Spleen (tissue), 7 donors: ENCODE data around the gene RERE.

Source experiments
- POLR2A ChIP-seq, 3 donors: fragments of 450-650 bp; IDR thresholded peaks; one replicate each; pipeline ENCODE4 v1.5.1; 2017; ENCODE audit warnings: antibody characterized with exemption in 3 of 3, mild to moderate bottlenecking in 1 of 3
- POLR2AphosphoS5 ChIP-seq, 3 donors: sonication (generic); formaldehyde crosslinking; IDR thresholded peaks; one replicate each; pipeline ENCODE4 v1.5.1; 2017; ENCODE audit warnings: antibody characterized with exemption in 3 of 3
- TF ChIP-seq, protein P1 (sequence below), 11 experiments: fragments of 200-600 bp in 7 of 11; fragments of 450-650 bp in 4 of 11; sonication (generic) in 4 of 11; IDR thresholded peaks in 8 of 11; conservative IDR thresholded peaks in 3 of 11; 1 replicate in 7 of 11; 2 replicates in 4 of 11; pipeline versions ENCODE4 v1.4.0 to v1.8.0; 2016 to 2021; ENCODE audit warnings: antibody characterized with exemption in 11 of 11, inconsistent platforms in 4 of 11, mild to moderate bottlenecking in 1 of 11
- donor health status: DM: no; HTN: no; CAD: no; lungs with moderate emphysema.
- donor health status: DM: no; HTN: no; CAD: no.
- donor health status: DM: no; HTN: no; CAD: no.

DNA sequence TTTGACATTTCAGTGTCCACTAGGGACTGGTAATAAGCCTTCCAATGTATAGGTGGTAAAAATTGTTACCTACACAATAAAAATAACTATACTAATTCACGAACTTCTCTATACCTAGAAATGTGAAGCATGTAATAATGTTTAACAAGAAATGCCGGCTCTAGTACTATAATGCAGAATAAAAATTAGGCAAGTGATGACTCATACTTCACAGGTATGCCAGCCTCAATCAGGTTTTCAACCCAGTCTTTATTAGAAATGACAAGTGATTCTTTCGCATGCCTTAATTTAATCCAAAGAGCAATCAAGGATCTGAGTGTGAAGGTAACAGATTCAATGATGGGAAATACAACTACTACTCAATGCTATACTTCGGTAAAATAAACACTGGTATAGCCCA, 134.9 kb downstream of the RERE start:
- TF ChIP-seq, protein P1, sequence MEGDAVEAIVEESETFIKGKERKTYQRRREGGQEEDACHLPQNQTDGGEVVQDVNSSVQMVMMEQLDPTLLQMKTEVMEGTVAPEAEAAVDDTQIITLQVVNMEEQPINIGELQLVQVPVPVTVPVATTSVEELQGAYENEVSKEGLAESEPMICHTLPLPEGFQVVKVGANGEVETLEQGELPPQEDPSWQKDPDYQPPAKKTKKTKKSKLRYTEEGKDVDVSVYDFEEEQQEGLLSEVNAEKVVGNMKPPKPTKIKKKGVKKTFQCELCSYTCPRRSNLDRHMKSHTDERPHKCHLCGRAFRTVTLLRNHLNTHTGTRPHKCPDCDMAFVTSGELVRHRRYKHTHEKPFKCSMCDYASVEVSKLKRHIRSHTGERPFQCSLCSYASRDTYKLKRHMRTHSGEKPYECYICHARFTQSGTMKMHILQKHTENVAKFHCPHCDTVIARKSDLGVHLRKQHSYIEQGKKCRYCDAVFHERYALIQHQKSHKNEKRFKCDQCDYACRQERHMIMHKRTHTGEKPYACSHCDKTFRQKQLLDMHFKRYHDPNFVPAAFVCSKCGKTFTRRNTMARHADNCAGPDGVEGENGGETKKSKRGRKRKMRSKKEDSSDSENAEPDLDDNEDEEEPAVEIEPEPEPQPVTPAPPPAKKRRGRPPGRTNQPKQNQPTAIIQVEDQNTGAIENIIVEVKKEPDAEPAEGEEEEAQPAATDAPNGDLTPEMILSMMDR (IDR thresholded peaks at IDR 0.05 in 8 of 11, conservative IDR thresholded peaks at IDR 0.05 in 3 of 11): no peak
- no peak for TF ChIP-seq POLR2AphosphoS5 (IDR thresholded peaks at IDR 0.05)
- no peak for TF ChIP-seq POLR2A (IDR thresholded peaks at IDR 0.05)
